Choroid plexus epithelial cell (primary cell): ENCODE measurements around the gene UTS2B.
A peak's percentile ranks its signal among the peaks of the same experiment; 100 is the strongest.

Source experiments
- DNase-seq: peaks from one replicate; pipeline ENCODE4 v3.0.0-alpha.2; 2010; ENCODE audit warnings: low read depth
- H3K4me3 ChIP-seq: 2 replicates; pipeline ENCODE4 v1.5.1; 2011; ENCODE audit warnings: low read depth, mild to moderate bottlenecking, control low read depth, low read length, moderate library complexity
- TF ChIP-seq, protein P1 (sequence below): conservative IDR thresholded peaks from 2 replicates; pipeline ENCODE4 v1.5.1; 2011; ENCODE audit warnings: low read depth, mild to moderate bottlenecking, control low read depth, inconsistent platforms, low read length, moderate library complexity

Gene UTS2B

DNA sequence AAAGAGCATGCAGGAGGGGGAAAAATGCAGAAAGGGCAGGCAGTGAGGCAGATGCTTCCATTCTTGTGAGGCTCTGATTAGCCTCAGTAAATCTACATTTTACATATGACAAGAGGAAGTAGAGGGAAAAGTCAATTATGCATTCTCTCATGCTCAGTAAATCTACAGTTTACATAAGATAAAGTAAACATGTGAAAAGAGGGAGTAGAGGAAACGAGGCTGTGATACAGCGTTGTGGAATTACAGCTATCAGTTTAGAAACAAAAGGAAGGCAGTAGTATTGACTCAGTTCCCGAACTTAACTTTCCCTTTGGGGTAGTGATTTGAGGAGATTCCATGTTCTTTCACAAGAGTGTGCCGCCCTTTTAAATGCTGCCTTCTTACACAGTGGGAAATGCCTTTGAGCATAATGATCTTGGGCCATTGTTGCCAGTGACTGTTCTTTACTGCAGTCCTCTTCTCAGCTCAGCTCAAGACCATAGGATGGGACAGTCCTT lies 92.0 kb downstream of the UTS2B start:
- TF ChIP-seq, protein P1, sequence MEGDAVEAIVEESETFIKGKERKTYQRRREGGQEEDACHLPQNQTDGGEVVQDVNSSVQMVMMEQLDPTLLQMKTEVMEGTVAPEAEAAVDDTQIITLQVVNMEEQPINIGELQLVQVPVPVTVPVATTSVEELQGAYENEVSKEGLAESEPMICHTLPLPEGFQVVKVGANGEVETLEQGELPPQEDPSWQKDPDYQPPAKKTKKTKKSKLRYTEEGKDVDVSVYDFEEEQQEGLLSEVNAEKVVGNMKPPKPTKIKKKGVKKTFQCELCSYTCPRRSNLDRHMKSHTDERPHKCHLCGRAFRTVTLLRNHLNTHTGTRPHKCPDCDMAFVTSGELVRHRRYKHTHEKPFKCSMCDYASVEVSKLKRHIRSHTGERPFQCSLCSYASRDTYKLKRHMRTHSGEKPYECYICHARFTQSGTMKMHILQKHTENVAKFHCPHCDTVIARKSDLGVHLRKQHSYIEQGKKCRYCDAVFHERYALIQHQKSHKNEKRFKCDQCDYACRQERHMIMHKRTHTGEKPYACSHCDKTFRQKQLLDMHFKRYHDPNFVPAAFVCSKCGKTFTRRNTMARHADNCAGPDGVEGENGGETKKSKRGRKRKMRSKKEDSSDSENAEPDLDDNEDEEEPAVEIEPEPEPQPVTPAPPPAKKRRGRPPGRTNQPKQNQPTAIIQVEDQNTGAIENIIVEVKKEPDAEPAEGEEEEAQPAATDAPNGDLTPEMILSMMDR: no peak
- peak; percentile 58 for DNase-seq
- no peak overlapping the region for H3K4me3 ChIP-seq

DNA sequence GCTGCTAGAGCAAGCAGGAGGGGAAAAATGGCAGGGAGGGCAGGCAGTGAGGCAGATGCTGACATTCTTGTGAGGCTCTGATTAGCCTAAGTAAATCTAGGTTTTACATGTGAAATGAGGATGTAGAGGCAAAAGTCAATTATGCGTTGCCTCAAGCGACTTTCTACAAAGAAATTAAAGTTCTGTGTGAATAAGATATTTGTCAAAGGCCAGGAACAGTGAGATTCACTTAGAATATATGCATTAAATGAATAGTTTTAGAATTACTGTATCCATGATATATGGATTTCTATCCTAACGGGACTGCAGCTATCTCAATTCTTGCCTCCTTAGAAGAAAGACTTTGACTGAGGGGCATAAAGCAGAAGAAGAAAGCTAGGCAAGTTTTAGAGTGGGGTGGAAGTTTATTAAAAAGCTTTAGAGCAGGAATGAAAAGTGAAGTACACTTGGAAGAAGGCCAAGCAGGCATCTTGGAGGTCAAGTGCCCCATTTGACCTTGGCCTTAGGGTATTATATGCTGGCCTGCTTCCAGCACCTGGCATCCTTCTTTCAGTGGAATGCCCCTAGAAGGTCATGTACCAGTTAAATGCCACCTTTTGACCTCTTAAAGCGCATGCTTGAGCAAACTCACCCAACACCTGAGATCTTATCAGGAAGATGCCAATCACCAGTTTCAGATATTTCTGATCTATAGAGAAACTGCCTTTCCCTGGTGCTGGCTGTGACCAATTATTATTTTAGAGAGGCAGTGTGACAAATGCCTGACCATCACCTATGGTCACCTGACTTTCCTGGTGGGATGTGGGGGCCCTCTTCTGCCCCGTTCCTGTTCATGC lies 93.1 kb downstream of the UTS2B start:
- TF ChIP-seq, protein P1: no peak
- H3K4me3 ChIP-seq: no peak overlapping the region
- no peak for DNase-seq

DNA sequence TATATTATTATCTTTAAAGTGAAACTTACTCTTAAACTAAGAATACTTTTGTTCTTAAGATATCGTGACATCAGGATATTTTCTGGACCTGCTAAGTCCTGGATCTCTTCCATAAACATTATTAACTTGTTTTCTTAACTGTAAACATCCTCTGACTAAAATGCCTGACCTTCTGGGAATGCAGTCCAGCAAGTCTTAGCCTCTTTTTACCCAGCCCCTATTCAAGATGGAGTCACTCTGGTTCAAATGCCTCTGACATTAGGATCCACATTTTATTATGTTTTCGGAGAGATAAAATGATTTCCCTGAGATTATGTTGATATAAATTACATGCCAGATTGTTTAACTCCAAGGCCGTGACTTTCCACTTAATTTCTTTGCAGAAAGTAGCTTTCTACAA lies 93.7 kb downstream of the UTS2B start:
- TF ChIP-seq, protein P1: no peak
- H3K4me3 ChIP-seq: no peak overlapping the region
- DNase-seq: peak; percentile 36

DNA sequence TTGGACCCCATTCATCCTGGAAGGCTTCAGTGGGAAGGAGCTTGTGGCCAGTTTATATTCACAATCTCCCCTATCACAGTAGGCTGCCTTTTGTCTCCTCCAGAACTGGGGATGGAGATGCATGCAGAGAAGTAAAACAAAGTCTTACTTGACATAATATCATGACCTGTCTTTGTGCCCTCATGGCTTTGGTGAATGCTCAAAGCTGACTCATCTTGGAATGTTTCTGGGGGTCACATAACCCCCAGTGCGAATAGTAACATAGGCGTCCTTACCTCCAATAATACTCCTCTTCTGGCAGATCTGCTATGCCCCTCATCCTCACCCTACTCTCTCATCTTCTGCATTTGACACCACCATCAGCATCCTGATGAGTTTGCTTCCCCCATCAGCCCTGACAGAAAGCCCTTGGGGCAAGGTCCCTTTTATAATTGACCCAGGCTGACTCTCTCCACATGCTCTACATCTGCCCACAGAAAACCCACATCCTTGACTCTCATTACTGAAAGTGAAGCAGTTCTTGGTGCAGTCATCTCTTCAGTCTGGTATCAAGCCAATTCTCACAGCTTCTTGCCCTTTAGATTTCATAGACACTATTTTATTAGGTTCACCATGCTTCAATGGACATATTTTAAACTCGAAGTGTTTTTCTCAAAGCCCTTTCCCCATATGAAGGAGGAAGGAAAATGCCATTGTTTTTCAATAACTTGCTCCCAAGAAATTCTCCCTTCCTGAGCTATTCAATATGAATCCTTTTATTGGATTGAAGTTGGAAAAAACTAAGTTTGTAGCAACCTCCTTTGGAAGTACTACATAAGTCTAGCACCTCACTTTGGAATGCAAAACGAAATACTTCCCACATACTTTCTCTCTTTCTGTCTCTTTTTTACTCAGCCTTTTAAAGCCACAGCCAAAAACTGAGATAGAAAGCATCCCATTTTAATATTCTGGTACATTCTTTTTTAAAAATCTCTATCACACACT lies 94.7 kb downstream of the UTS2B start:
- H3K4me3 ChIP-seq: no peak overlapping the region
- peak; percentile 71 for DNase-seq
- TF ChIP-seq, protein P1: no peak

DNA sequence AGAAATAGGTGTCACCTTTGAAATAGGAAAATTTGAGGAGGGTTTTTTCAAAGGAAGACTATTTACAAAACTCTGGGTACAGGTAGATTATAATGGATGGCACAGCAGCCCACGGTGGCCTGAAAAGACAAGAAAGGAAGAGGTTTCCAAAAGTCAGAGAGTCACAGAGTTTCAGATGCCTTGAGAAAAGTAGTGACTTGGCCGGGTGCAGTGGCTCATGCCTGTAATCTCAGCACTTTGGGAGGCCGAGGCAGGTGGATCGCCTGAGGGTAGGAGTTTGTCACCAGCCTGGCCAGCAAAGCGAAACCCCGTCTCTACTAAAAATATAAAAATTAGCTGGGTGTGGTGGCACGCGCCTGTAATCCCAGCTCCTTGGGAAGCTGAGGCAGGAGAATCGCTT lies 96.1 kb downstream of the UTS2B start:
- TF ChIP-seq, protein P1: no peak
- no peak for DNase-seq
- no peak overlapping the region for H3K4me3 ChIP-seq

DNA sequence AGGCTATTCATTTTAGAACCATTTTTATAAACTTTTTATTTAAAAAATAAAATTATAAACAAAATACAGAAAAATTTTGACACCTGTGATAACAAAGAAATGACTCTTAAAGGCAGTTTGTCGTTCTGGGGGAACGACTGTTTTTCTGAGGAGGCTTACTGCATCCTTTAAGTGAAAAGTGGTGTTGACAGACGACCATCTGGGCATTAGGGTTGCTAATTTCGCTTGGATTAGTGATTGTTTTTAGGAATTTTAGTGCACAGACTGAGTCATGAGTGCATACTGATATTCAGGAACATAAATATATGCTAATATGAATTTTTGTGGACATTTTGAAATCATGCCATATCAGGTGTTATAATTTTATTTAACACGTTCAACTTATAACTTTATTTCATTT lies 102.8 kb downstream of the UTS2B start:
- DNase-seq: no peak
- no peak overlapping the region for H3K4me3 ChIP-seq
- TF ChIP-seq, protein P1: no peak
